Retinal pigment epithelial cell (primary cell): ENCODE results near the gene ERMN.
"Not testable (repeated sequence)": the region's sequence is repeated elsewhere in the genome, so short reads cannot be mapped to it uniquely, and the experiment has no call there.

ENCODE experiments used
- DNase-seq: peaks from one replicate; pipeline ENCODE4 v3.0.0-alpha.2; 2010; ENCODE audit warnings: low read depth
- H3K4me3 ChIP-seq: 2 replicates; pipeline ENCODE4 v1.5.1; 2011; ENCODE audit warnings: mild to moderate bottlenecking, low read length, control low read depth, moderate library complexity
- TF ChIP-seq, protein P1 (sequence below): conservative IDR thresholded peaks from 2 replicates; pipeline ENCODE4 v1.5.1; 2011; ENCODE audit warnings: low read depth, low read length, control low read depth, inconsistent platforms

The ERMN gene

DNA sequence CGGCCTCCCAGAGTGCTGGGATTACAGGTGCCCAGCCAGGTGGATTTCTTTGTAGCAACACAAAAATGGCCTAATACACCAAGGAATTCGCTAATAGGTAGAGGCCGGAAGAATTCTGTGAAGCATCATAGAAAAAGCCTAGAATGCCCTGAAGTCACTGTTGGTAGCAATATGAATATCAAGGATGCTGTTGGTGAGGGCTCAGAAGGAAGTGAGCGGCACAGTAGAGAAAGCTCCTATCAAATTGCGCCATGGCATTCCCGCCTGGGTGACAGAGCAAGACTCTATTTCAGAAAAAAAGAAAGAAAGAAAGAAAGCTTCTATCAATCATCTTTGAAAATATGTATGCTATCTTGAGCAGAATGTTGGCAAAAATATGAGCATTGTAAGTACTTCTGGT, 44.3 kb downstream of the ERMN start:
- DNase-seq = no peak
- TF ChIP-seq, protein P1, sequence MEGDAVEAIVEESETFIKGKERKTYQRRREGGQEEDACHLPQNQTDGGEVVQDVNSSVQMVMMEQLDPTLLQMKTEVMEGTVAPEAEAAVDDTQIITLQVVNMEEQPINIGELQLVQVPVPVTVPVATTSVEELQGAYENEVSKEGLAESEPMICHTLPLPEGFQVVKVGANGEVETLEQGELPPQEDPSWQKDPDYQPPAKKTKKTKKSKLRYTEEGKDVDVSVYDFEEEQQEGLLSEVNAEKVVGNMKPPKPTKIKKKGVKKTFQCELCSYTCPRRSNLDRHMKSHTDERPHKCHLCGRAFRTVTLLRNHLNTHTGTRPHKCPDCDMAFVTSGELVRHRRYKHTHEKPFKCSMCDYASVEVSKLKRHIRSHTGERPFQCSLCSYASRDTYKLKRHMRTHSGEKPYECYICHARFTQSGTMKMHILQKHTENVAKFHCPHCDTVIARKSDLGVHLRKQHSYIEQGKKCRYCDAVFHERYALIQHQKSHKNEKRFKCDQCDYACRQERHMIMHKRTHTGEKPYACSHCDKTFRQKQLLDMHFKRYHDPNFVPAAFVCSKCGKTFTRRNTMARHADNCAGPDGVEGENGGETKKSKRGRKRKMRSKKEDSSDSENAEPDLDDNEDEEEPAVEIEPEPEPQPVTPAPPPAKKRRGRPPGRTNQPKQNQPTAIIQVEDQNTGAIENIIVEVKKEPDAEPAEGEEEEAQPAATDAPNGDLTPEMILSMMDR = no peak
- H3K4me3 ChIP-seq = no peak overlapping the region

- not testable (repeated sequence) for DNase-seq, H3K4me3 ChIP-seq
Measured at GRCh38 chr2:157279311-157279710, 46.3 kb downstream of the ERMN start.

GRCh38 chr2:157271590-157272203, 53.9 kb downstream of the ERMN start:
- TF ChIP-seq, protein P1 = no peak
- no peak overlapping the region for H3K4me3 ChIP-seq
- DNase-seq = no peak

- no peak for DNase-seq
- H3K4me3 ChIP-seq = no peak overlapping the region
- TF ChIP-seq, protein P1 = no peak
Measured at GRCh38 chr2:157269922-157270321, 55.7 kb downstream of the ERMN start.

GRCh38 chr2:157269060-157269459, 56.6 kb downstream of the ERMN start:
- no peak for DNase-seq
- TF ChIP-seq, protein P1 = no peak

More at GRCh38 chr2:157269060-157269459, 56.6 kb downstream of the ERMN start:
- no peak overlapping the region for H3K4me3 ChIP-seq
